Left colon (tissue), 2 donors: ENCODE results near the gene DUSP8. TPM values are rescaled to one million over a fixed set of nuclear protein-coding genes. Genes with fewer than 3 reads are reported as not detected.
"Not testable (repeated sequence)": the region's sequence is repeated elsewhere in the genome, so short reads cannot be mapped to it uniquely, and the experiment has no call there.

Experiments used
- ATAC-seq: fragments of 200-7000 bp; cut with Tn5 transposase; one replicate; pipeline ENCODE4 v1.9.1; 2020; ENCODE audit warnings: mild to moderate bottlenecking, moderate library complexity
- DNase-seq, 2 donors: peaks; one replicate each; pipeline ENCODE4 v3.0.0-alpha.2; 2020
- intact Hi-C, 2 donors: fragments of 100-400 bp; cut with DNase I in 1 of 2; cut with micrococcal nuclease in 1 of 2; formaldehyde crosslinking; loops; one replicate each; pipeline versions ENCODE4 v1.11.2 to v1.14.0; 2022; cut with DNase I, micrococcal nuclease
- total RNA-seq, 2 donors: library from RNA; stranded (reverse); fragmentation: NEBNext Ultra II Directional; extraction: Animal tissue kit (Norgen Biotek cat#: 25700); gene quantifications; one replicate each; pipeline ENCODE4 v1.2.1, GENCODE V29; 2021
- donor health status: DM: no; HTN: no; CAD: no.
- donor health status: DM: yes; HTN: yes; CAD: no.

Gene DUSP8
- total RNA-seq, 2 donors from 2014 or later: 27.2 to 45.0 TPM

DNA sequence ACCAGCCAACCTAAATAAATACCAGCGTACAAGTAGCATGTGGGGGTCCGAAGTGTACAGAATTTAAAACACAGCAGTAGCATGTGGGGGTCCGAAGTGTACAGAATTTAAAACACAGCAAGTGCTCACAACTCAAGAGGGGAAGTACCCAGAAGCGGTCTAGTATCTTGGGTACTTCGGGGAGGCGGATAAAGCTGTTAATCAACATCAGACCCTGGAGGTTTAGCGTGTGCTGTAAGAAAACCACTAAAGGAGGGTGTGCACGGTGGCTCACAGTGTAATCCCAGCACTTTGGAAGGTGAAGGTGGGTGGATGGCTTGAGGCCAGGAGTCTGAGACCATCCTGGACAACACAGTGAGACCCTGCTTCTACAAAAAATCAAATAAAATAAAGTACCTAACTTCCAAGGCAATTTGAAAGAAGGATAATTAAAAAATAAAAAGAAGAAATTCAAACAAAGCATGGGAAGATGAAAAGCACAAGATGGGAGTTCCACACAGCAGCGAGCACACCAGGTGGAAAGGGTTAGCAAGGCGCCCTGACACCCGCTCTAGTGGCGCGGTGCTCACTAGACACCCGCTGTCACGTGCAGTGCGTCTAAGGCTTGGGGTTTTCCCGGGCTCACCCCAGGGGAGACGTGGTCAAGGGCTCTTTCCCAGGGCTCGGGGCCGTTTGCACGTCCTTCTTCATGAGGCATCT, 50.5 kb downstream of the DUSP8 start:
- ATAC-seq (no peak), DNase-seq (no peak)
- intact Hi-C loops: no loop called here

- ATAC-seq (no peak), DNase-seq (no peak)
- intact Hi-C loops: no loop called here
These were observed 51.3 kb downstream of the DUSP8 start for GRCh38 chr11:1520663-1521267.

GRCh38 chr11:1520209-1520662, 51.8 kb downstream of the DUSP8 start:
- ATAC-seq: no peak
- no peak for DNase-seq
- intact Hi-C loops: no loop called here

GRCh38 chr11:1519028-1520010, 52.8 kb downstream of the DUSP8 start:
- no peak for DNase-seq
- no peak for ATAC-seq
- intact Hi-C loops: loop anchor here (5.0 to 10.0 kb wide), 3 partner anchors 65 to 317 kb away; no protein-coding TSS in a partner anchor

DNA sequence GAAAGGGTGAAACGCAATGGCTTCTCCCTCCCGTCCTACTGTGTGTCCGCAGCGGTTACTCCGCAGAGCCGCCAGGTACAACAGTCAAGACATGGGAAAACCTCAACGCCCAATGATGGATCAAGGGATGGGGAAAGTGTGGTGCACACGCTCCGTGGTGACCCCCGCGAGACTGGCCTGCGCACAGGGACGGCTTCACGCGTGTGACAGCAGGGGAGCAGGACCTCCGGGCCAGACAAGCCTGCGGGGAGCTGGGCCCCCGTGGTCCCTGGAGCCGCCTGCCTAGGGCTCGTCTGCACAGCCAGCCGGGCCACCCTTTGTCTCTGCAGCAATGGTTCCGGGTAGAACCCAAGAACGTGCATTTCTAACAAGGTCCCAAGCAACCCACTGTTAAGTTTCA, 53.8 kb downstream of the DUSP8 start:
- ATAC-seq (no peak), DNase-seq (no peak)

DNA sequence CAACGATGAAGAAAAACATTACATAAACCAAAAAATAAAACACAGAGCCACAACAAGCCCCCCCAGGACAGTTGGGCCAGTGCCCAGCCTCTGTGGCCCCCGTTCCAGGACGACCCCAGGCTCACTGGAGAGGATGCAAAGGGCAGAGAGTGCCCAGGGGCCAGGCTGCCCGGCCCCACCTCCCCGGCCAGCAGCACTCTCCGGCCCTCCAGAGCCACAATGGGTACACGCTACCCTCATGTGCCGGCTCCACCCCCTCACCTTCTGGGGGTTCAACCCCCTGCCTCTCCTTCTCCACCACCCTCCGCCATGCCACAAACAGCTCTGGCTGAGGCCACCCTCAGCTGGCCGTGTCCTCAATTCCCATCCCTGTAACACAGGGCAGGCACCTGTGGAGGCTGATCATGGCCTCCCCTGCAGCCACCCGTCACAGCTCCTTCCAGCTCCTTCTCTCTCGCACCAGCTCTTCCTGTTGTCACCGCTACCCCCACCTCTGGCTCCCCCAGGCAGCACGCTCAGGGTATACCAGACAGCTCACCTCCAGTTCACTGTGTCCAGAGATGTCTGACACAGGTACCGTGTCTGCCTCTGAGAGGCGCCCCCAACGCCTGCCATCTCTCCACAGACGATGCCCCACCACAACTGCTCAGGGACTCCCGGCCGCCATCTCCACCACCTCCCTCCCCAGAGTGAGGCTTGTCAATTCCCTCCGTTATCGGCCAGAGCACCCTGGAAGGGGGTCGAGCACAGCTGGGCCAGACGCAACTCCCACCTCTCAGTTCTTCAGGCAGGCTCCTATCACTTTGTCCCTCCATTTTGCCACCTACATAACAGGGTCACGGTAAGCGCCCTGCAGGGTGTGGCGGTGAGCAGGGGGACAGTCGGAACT, 54.7 kb downstream of the DUSP8 start:
- DNase-seq (no peak), ATAC-seq (no peak)
- intact Hi-C loops: loop anchor here (5.0 to 10.0 kb wide), 3 partner anchors 63 to 315 kb away; no protein-coding TSS in a partner anchor

More for the DNA sequence above, 53.8 kb downstream of the DUSP8 start:
- intact Hi-C loops: loop anchor here (5.0 to 10.0 kb wide), 3 partner anchors 64 to 316 kb away; no protein-coding TSS in a partner anchor

- no peak for ATAC-seq
- DNase-seq: no peak
- intact Hi-C loops: loop anchor here (5.0 to 10.0 kb wide), 3 partner anchors 62 to 314 kb away; no protein-coding TSS in a partner anchor
These were observed 55.6 kb downstream of the DUSP8 start for GRCh38 chr11:1516273-1517067.

DNA sequence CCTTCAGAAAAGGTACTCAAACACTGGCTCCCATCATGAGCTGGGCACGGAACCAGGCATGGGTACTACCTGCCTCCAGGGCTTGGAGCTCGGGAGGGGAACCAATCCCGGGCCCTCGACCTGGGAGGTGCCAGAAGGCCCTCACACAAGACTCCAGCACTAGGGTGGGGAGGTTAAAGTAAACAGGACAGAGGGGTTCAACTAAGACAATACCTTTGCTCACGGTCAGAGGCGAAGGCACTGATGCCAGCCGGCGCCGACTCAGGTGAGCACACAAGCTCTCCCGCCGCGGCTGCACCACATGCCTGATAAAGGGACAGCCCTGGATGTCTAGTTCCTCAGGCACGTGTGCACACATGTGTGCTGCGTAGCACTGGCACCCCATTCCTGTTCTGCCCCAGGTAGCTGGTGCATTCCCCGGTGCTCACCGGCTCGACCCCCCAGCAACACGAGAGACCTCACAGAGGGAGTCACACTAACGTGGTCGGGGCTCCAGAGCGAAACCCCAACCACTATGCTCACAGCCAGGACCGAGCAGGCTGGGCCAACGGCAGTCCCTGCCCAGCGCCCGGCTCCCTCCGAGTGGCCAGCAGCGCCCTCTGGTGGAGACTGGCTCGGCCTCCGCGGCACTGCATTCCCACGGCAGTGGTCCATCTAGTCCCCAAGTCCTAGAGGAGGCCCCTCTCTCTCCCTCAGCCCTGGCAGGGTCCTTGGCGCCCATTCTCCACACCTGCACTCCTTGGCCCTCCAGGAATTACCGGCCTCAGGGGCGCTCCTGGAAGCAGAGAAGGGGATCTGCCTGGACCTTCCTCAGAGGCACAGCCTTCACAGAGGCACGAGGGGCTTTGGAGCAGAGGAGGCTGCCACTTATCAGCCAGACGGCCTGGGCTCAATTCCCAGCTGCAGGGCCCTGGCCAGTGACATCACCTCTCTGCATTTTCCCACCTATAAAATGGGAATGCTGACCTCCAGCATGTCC, 56.7 kb downstream of the DUSP8 start:
- intact Hi-C loops: loop anchor here (5.0 to 10.0 kb wide), 3 partner anchors 61 to 313 kb away; no protein-coding TSS in a partner anchor
- DNase-seq (peak; percentile 53 to 87), ATAC-seq (peak; percentile 89)

DNA sequence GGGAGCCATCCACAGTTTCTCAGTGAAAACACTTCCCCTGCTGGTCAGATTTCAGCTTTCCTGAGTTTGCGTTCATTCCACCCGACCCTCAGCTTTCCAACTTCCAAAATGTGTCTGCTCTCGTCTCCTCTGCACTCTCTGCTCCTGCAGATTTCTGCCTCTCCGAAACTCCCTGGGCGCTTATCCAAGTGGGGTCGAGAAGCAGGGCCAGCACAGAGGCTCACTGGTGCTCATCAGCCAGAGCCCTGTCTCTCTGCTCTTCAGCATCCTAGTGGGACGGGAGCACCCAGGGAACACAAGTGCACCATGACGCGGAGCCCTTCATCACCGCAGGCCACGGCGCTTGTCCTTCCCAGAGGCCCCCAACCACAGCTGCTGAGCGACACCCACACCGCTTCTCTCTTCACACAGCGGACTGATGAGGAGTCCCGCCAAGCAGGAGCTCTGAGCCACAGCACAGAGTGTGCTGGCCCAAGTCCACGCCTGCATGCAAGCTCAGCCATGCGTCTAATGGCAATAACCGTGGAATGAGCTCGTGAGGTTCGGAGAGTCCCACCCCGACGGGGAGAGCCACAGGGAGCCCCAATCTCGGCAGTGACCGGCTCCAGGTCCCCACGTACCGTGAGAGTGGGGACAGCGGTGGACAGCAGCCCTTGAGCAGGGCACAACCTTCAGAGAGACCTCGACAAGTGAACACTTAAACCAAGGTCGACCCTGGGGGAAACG, 57.6 kb downstream of the DUSP8 start:
- ATAC-seq (no peak), DNase-seq (no peak)
- intact Hi-C loops: loop anchor here (5.0 to 10.0 kb wide), 3 partner anchors 60 to 312 kb away; no protein-coding TSS in a partner anchor

DNA sequence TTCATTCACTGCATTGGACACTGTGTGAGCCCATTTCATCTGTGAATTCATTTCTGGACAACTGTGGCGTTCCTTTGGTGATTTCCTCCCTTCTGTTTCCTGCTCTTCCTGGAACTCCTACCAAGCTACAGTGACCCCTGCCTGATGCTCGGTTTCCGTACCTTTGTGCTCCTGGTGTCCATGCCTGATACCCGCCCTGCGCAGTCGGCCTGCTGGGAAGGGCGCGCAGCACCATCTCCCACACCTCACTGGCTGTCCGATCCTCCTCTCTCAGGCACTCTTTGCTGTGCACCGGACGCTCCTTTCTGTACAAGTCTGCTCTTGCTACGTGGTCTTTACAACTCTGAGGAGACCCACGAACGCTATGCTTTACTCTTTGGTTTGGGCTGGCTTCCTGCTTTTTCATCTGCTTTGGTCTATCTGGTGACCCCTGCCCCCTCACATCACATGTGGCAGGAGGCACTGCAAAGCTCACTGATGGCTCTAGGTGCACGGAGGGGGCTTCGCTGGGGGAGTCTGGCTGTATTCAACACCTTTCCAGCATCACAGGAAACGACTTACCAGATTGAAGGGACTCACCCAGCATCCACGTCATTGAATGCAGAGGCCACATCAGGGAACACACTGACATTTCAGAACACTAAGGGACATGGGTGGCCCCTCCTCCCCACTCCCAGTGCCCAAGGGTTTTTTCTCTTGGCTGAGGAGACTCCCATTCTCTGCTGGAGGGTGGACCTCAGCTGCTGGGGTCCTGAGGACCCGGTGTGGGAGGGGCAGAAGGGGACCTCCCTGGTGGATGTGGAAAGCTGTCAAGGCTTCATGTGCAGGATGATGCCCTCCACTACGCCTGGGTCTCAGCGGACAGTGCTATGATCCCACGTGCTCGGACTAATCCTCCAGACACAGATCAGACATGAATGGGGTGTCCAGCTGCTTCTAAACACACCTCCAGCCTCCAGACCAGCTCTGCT, 58.5 kb downstream of the DUSP8 start:
- intact Hi-C loops: loop anchor here (10.0 kb wide), 2 partner anchors 59 to 309 kb away; no protein-coding TSS in a partner anchor
- no peak for ATAC-seq

GRCh38 chr11:1512531-1513258, 59.4 kb downstream of the DUSP8 start:
- DNase-seq, ATAC-seq: not testable (repeated sequence)
- intact Hi-C loops: loop anchor here (10.0 kb wide), 2 partner anchors 58 to 308 kb away; no protein-coding TSS in a partner anchor

More for the DNA sequence above, 58.5 kb downstream of the DUSP8 start:
- DNase-seq: no peak

GRCh38 chr11:1511937-1512496, 60.1 kb downstream of the DUSP8 start:
- intact Hi-C loops: loop anchor here (10.0 kb wide), 2 partner anchors 57 to 307 kb away; no protein-coding TSS in a partner anchor
- DNase-seq (no peak), ATAC-seq (no peak)

DNA sequence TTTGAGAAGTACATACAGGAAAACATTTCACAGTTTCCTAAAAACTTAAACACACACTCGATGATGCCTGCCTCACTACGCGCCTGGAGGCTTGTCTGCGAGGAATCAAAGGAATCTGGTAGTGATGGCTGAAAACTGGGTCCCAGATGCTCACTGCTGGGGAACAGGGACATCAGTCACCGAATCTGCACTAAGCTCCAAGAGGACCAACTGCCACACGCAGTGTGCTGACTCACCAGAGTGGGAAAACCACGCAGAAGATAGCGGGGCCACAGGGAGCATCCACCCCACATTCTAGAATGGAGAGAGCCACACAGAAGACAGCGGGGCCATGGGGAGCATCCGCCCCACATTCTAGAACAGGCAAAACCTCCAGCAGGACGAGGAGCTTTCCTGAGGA, 61.1 kb downstream of the DUSP8 start:
- ATAC-seq: no peak
- DNase-seq: no peak
- intact Hi-C loops: loop anchor here (10.0 kb wide), 2 partner anchors 56 to 306 kb away; no protein-coding TSS in a partner anchor
